GM23338 (cell line): ENCODE results near the gene C14orf180. TPM values are rescaled to one million over a fixed set of nuclear protein-coding genes. Genes with fewer than 3 reads are reported as not detected.

Experiments used
- ATAC-seq: fragments of 200-7000 bp; cut with Tn5 transposase; 3 replicates; pipeline ENCODE4 v1.9.1; 2020
- DNase-seq: peaks from one replicate; pipeline ENCODE4 v3.0.0-alpha.2; 2015; ENCODE audit warnings: low spot score
- H2AFZ ChIP-seq: fragments of 200-600 bp; sonication (generic); 2 replicates; pipeline ENCODE4 v1.8.0; 2016; ENCODE audit warnings: antibody characterized with exemption, mild to moderate bottlenecking, moderate library complexity
- H3F3A ChIP-seq: fragments of 200-600 bp; sonication (generic); replicated peaks from 2 replicates; pipeline ENCODE4 v1.8.0; 2017; ENCODE audit warnings: antibody characterized with exemption, mixed run types, low read depth
- H3K27ac ChIP-seq: fragments of 200-600 bp; sonication (generic); 2 replicates; pipeline ENCODE4 v1.6.1; 2016; ENCODE audit warnings: low read depth
- H3K27me3 ChIP-seq: fragments of 200-600 bp; sonication (generic); 2 replicates; pipeline ENCODE4 v1.8.0; 2016; ENCODE audit warnings: mild to moderate bottlenecking, mixed run types, moderate library complexity; ENCODE audit not compliant: insufficient read depth
- H3K36me3 ChIP-seq: fragments of 200-600 bp; sonication (generic); 2 replicates; pipeline ENCODE4 v1.8.0; 2016; ENCODE audit warnings: mild to moderate bottlenecking; ENCODE audit not compliant: insufficient read depth
- H3K4me1 ChIP-seq: fragments of 200-600 bp; sonication (generic); 2 replicates; pipeline ENCODE4 v1.8.0; 2016; ENCODE audit warnings: mild to moderate bottlenecking, moderate library complexity; ENCODE audit not compliant: insufficient read depth
- H3K4me2 ChIP-seq: fragments of 200-600 bp; sonication (generic); 2 replicates; pipeline ENCODE4 v1.7.1; 2017; ENCODE audit warnings: mixed run types
- H3K4me3 ChIP-seq: fragments of 200-600 bp; sonication (generic); 2 replicates; pipeline ENCODE4 v1.6.1; 2016; ENCODE audit warnings: mixed run types
- H3K79me2 ChIP-seq: fragments of 200-600 bp; sonication (generic); replicated peaks from 2 replicates; pipeline ENCODE4 v1.8.0; 2017; ENCODE audit warnings: mild to moderate bottlenecking; ENCODE audit not compliant: insufficient read depth
- H3K9me2 ChIP-seq: fragments of 200-600 bp; sonication (generic); 2 replicates; pipeline ENCODE4 v1.8.0; 2017; ENCODE audit not compliant: insufficient read depth
- H4K20me1 ChIP-seq: fragments of 200-600 bp; sonication (generic); replicated peaks from 2 replicates; pipeline ENCODE4 v1.8.0; 2017; ENCODE audit warnings: mild to moderate bottlenecking; ENCODE audit not compliant: insufficient read depth
- H3K27ac Mint-ChIP-seq: 2 replicates; pipeline ENCODE4 v1.8.0; 2020; ENCODE audit warnings: inconsistent platforms, mild to moderate bottlenecking, moderate library complexity, mixed read lengths
- H3K27me3 Mint-ChIP-seq: 3 replicates; pipeline ENCODE4 v1.8.0; 2022; ENCODE audit warnings: low read depth, mild to moderate bottlenecking, moderate library complexity, mixed read lengths, inconsistent platforms; ENCODE audit not compliant: insufficient read depth, poor library complexity
- H3K36me3 Mint-ChIP-seq: 3 replicates; pipeline ENCODE4 v1.8.0; 2021; ENCODE audit warnings: low read depth, mild to moderate bottlenecking, inconsistent platforms, moderate library complexity, mixed read lengths
- H3K4me1 Mint-ChIP-seq: 3 replicates; pipeline ENCODE4 v1.8.0; 2020; ENCODE audit warnings: mild to moderate bottlenecking, inconsistent platforms, mixed read lengths
- H3K4me3 Mint-ChIP-seq: 3 replicates; pipeline ENCODE4 v1.8.0; 2021; ENCODE audit warnings: moderate library complexity, mild to moderate bottlenecking, inconsistent platforms, mixed read lengths
- H3K9me3 Mint-ChIP-seq: 3 replicates; pipeline ENCODE4 v1.8.0; 2020; ENCODE audit warnings: moderate library complexity, mild to moderate bottlenecking, inconsistent platforms, mixed read lengths
- CREB1 ChIP-seq: fragments of 250-450 bp; sonication (Bioruptor Pico); IDR thresholded peaks from 2 replicates; pipeline ENCODE4 v1.5.0; 2020; ENCODE audit warnings: low read depth, mild to moderate bottlenecking, moderate library complexity
- EZH2 ChIP-seq: fragments of 200-600 bp; sonication (generic); IDR thresholded peaks from one replicate; pipeline ENCODE4 v1.8.0; 2017; ENCODE audit warnings: antibody characterized with exemption, mild to moderate bottlenecking, low read depth; ENCODE audit not compliant: unreplicated experiment
- EZH2phosphoT487 ChIP-seq: fragments of 200-600 bp; sonication (generic); IDR thresholded peaks from one replicate; pipeline ENCODE4 v1.8.1; 2018; ENCODE audit warnings: antibody characterized with exemption; ENCODE audit not compliant: unreplicated experiment
- JUNB ChIP-seq: IDR thresholded peaks from one replicate; pipeline ENCODE4 v1.6.1; 2016; ENCODE audit warnings: antibody characterized with exemption; ENCODE audit not compliant: unreplicated experiment
- NANOG ChIP-seq: IDR thresholded peaks from 2 replicates; pipeline ENCODE4 v1.6.1; 2016; ENCODE audit warnings: antibody characterized with exemption, borderline replicate concordance
- STAT1 ChIP-seq: IDR thresholded peaks from one replicate; pipeline ENCODE4 v1.6.1; 2016; ENCODE audit warnings: antibody characterized with exemption; ENCODE audit not compliant: unreplicated experiment
- ZNF114 ChIP-seq: fragments of 250-450 bp; sonication (Bioruptor Pico); IDR thresholded peaks from 2 replicates; pipeline ENCODE4 v1.5.0; 2020; ENCODE audit warnings: mild to moderate bottlenecking, moderate library complexity
- polyA plus RNA-seq: library from polyadenylated mRNA; unstranded; fragments of >200 nt; fragmentation: Nextera tagmentation; extraction: Ambion mirVana; gene quantifications from 2 replicates; pipeline ENCODE4 v1.2.1, GENCODE V29; 2016
- total RNA-seq: library from RNA; depleted of rRNA; stranded (reverse); fragments of >200 nt; shearing (Covaris generic); gene quantifications from 2 replicates; pipeline ENCODE4 v1.2.3, GENCODE V29; 2014
- TF ChIP-seq, protein P1 (sequence below): fragments of 250-450 bp; sonication (Bioruptor Pico); IDR thresholded peaks from 2 replicates; pipeline ENCODE4 v1.5.0; 2020; ENCODE audit warnings: mild to moderate bottlenecking, moderate library complexity
- TF ChIP-seq, protein P2 (sequence below), 2 experiments: fragments of 200-600 bp in 1 of 2; sonication (generic) in 1 of 2; conservative IDR thresholded peaks; 2 replicates each; pipeline versions ENCODE4 v1.5.1 to v1.6.1; 2016 to 2017; ENCODE audit warnings: antibody characterized with exemption in 2 of 2, low read depth in 2 of 2, mild to moderate bottlenecking in 2 of 2, moderate library complexity in 1 of 2
- TF ChIP-seq, protein P3 (sequence below): IDR thresholded peaks from 2 replicates; pipeline ENCODE4 v1.6.1; 2016; ENCODE audit warnings: antibody characterized with exemption
- TF ChIP-seq, protein P4 (sequence below): IDR thresholded peaks from one replicate; pipeline ENCODE4 v1.6.1; 2018; ENCODE audit warnings: antibody characterized with exemption; ENCODE audit not compliant: unreplicated experiment

Gene C14orf180
- total and polyA plus RNA-seq, 2 experiments from 2014 or later = not detected

DNA sequence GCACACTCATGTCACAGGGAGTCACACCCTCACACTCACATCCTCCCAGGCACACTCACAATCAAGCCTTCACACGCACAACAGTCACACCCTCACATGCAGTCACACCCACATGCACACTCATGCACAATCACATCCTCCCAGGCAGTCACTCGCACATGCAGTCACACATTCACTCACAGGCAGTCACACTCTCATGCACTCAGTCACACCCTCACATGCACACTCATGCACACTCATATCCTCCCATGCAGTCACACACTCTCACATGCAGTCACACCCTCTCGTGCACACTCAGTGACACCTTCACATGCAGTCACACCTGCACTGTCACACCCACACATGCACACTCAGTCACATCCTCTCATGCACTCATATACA, 12.7 kb downstream of the C14orf180 start (continued):
- TF ChIP-seq, protein P1, sequence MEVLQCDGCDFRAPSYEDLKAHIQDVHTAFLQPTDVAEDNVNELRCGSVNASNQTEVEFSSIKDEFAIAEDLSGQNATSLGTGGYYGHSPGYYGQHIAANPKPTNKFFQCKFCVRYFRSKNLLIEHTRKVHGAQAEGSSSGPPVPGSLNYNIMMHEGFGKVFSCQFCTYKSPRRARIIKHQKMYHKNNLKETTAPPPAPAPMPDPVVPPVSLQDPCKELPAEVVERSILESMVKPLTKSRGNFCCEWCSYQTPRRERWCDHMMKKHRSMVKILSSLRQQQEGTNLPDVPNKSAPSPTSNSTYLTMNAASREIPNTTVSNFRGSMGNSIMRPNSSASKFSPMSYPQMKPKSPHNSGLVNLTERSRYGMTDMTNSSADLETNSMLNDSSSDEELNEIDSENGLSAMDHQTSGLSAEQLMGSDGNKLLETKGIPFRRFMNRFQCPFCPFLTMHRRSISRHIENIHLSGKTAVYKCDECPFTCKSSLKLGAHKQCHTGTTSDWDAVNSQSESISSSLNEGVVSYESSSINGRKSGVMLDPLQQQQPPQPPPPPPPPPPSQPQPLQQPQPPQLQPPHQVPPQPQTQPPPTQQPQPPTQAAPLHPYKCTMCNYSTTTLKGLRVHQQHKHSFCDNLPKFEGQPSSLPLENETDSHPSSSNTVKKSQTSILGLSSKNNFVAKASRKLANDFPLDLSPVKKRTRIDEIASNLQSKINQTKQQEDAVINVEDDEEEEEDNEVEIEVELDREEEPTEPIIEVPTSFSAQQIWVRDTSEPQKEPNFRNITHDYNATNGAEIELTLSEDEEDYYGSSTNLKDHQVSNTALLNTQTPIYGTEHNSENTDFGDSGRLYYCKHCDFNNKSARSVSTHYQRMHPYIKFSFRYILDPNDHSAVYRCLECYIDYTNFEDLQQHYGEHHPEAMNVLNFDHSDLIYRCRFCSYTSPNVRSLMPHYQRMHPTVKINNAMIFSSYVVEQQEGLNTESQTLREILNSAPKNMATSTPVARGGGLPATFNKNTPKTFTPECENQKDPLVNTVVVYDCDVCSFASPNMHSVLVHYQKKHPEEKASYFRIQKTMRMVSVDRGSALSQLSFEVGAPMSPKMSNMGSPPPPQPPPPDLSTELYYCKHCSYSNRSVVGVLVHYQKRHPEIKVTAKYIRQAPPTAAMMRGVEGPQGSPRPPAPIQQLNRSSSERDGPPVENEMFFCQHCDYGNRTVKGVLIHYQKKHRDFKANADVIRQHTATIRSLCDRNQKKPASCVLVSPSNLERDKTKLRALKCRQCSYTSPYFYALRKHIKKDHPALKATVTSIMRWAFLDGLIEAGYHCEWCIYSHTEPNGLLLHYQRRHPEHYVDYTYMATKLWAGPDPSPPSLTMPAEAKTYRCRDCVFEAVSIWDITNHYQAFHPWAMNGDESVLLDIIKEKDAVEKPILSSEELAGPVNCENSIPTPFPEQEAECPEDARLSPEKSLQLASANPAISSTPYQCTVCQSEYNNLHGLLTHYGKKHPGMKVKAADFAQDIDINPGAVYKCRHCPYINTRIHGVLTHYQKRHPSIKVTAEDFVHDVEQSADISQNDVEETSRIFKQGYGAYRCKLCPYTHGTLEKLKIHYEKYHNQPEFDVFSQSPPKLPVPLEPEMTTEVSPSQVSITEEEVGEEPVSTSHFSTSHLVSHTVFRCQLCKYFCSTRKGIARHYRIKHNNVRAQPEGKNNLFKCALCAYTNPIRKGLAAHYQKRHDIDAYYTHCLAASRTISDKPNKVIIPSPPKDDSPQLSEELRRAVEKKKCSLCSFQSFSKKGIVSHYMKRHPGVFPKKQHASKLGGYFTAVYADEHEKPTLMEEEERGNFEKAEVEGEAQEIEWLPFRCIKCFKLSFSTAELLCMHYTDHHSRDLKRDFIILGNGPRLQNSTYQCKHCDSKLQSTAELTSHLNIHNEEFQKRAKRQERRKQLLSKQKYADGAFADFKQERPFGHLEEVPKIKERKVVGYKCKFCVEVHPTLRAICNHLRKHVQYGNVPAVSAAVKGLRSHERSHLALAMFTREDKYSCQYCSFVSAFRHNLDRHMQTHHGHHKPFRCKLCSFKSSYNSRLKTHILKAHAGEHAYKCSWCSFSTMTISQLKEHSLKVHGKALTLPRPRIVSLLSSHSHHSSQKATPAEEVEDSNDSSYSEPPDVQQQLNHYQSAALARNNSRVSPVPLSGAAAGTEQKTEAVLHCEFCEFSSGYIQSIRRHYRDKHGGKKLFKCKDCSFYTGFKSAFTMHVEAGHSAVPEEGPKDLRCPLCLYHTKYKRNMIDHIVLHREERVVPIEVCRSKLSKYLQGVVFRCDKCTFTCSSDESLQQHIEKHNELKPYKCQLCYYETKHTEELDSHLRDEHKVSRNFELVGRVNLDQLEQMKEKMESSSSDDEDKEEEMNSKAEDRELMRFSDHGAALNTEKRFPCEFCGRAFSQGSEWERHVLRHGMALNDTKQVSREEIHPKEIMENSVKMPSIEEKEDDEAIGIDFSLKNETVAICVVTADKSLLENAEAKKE (CRISPR knock-in tag) = no peak
- TF ChIP-seq, protein P2, sequence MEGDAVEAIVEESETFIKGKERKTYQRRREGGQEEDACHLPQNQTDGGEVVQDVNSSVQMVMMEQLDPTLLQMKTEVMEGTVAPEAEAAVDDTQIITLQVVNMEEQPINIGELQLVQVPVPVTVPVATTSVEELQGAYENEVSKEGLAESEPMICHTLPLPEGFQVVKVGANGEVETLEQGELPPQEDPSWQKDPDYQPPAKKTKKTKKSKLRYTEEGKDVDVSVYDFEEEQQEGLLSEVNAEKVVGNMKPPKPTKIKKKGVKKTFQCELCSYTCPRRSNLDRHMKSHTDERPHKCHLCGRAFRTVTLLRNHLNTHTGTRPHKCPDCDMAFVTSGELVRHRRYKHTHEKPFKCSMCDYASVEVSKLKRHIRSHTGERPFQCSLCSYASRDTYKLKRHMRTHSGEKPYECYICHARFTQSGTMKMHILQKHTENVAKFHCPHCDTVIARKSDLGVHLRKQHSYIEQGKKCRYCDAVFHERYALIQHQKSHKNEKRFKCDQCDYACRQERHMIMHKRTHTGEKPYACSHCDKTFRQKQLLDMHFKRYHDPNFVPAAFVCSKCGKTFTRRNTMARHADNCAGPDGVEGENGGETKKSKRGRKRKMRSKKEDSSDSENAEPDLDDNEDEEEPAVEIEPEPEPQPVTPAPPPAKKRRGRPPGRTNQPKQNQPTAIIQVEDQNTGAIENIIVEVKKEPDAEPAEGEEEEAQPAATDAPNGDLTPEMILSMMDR (conservative IDR thresholded peaks at IDR 0.05; ENCODE audit: low read depth in 2 of 2) = no peak
- no peak for TF ChIP-seq CREB1 (CRISPR knock-in tag)
- TF ChIP-seq, protein P3, sequence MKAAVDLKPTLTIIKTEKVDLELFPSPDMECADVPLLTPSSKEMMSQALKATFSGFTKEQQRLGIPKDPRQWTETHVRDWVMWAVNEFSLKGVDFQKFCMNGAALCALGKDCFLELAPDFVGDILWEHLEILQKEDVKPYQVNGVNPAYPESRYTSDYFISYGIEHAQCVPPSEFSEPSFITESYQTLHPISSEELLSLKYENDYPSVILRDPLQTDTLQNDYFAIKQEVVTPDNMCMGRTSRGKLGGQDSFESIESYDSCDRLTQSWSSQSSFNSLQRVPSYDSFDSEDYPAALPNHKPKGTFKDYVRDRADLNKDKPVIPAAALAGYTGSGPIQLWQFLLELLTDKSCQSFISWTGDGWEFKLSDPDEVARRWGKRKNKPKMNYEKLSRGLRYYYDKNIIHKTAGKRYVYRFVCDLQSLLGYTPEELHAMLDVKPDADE = no peak

DNA sequence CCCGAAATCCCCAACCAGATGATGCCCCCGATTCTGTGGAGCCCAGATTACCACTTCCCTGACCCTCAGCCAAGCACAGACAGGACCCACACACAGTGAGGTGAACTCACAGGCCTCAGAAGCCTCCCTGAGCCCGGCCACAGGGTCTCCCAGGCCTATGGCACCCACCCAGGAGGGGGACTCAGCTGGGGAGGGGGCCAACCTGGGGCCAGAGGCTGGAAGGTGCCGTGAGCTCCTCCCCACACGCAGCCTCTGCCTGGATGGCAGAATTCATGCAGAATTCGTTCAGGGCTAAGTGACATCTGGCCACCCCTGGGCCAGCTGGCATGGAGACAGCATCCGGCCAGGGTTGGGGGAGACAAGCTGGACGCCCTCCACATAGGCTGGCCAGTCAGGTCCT, 13.2 kb downstream of the C14orf180 start:
- Histone ChIP-seq H3K4me1 (no peaks in the 10 kb centered on the region), H3F3A (no peaks in the 10 kb centered on the region), H3K9me2 (no peaks in the 10 kb centered on the region), H3K79me2 (no peaks in the 10 kb centered on the region), H3K4me2 (no peak overlapping the region), H4K20me1 (no peaks in the 10 kb centered on the region), H3K27ac (no peak overlapping the region), H3K4me3 (no peak overlapping the region), H3K27me3 (no peaks in the 10 kb centered on the region), H3K36me3 (no peaks in the 10 kb centered on the region), H2AFZ (no peak overlapping the region)
- Mint-ChIP-seq H3K36me3 (no peaks in the 10 kb centered on the region; the same call in 2 of the 3 replicates), H3K27ac (no peak overlapping the region), H3K9me3 (no peaks in the 10 kb centered on the region; the same call in 2 of the 3 replicates), H3K27me3 (peaks cover 9% of the 10 kb centered on the region), H3K4me1 (no peaks in the 10 kb centered on the region; the same call in 2 of the 3 replicates), H3K4me3 (no peak overlapping the region)
- no peak for DNase-seq
- ATAC-seq = no peak
- no peak for TF ChIP-seq EZH2
- TF ChIP-seq, protein P4, sequence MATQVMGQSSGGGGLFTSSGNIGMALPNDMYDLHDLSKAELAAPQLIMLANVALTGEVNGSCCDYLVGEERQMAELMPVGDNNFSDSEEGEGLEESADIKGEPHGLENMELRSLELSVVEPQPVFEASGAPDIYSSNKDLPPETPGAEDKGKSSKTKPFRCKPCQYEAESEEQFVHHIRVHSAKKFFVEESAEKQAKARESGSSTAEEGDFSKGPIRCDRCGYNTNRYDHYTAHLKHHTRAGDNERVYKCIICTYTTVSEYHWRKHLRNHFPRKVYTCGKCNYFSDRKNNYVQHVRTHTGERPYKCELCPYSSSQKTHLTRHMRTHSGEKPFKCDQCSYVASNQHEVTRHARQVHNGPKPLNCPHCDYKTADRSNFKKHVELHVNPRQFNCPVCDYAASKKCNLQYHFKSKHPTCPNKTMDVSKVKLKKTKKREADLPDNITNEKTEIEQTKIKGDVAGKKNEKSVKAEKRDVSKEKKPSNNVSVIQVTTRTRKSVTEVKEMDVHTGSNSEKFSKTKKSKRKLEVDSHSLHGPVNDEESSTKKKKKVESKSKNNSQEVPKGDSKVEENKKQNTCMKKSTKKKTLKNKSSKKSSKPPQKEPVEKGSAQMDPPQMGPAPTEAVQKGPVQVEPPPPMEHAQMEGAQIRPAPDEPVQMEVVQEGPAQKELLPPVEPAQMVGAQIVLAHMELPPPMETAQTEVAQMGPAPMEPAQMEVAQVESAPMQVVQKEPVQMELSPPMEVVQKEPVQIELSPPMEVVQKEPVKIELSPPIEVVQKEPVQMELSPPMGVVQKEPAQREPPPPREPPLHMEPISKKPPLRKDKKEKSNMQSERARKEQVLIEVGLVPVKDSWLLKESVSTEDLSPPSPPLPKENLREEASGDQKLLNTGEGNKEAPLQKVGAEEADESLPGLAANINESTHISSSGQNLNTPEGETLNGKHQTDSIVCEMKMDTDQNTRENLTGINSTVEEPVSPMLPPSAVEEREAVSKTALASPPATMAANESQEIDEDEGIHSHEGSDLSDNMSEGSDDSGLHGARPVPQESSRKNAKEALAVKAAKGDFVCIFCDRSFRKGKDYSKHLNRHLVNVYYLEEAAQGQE = no peak
- TF ChIP-seq ZNF114 = no peak
- TF ChIP-seq EZH2phosphoT487 = no peak
- no peak for TF ChIP-seq STAT1
- TF ChIP-seq, protein P3 = no peak
- no peak for TF ChIP-seq NANOG
- TF ChIP-seq JUNB = no peak
